Inflammatory macrophage treated with lipopolysaccharide for 4 hours (primary cell): ENCODE measurements around the gene GPR55.
"Not testable (repeated sequence)": the region's sequence is repeated elsewhere in the genome, so short reads cannot be mapped to it uniquely, and the experiment has no call there.

ENCODE experiments used
- DNase-seq: peaks from one replicate; pipeline ENCODE4 v3.0.0-alpha.2; 2020

The GPR55 gene, protein sequence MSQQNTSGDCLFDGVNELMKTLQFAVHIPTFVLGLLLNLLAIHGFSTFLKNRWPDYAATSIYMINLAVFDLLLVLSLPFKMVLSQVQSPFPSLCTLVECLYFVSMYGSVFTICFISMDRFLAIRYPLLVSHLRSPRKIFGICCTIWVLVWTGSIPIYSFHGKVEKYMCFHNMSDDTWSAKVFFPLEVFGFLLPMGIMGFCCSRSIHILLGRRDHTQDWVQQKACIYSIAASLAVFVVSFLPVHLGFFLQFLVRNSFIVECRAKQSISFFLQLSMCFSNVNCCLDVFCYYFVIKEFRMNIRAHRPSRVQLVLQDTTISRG

DNA sequence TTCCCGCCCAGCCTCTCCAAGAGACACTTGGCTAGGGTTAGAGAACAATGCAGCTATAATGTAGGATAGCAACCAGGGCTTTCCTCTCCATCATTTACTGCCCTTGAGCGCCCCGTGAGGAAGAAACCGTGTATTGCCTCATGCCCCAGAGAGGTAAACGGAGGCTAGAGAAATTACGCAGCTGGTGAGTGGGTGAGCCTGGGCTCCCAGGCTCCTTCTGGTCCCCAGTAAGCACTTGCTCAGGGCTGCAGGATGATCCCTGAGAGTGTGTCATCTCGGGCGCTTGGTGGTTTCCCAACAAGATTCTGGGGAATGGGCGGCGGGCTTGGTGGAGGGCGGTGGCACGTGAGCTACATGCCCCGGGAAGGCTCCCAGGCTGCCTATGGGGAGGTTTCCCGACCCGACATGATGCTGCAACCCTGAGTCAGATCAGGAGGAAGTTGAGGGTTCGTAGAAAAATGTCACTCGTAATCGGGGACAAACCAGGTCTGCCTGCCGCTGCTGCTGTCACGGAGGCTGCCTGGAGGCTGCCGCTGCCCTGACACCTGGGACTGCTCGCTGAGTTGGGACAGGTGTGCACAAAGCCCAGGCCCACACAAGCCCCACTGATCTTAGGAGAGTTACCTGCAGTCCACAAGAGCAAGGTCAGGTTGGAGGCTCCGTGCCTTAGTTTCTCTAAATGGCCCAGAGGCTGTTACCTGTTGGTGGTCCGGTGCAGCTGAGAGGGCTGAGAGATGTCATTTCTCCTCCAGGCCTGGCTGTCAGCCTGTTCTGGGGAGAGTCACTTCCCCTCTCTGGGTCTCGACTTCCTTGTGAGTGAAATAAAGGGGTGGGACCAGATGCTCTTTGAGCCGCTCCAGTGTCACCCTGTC lies at the start of gene GPR55:
Gene GPR55, minus strand, starts transcription at position 773 of the 872 bp plus-strand sequence. CDS start 14,280 bp downstream, outside the sequence.
- DNase-seq: peak; percentile 94

DNA sequence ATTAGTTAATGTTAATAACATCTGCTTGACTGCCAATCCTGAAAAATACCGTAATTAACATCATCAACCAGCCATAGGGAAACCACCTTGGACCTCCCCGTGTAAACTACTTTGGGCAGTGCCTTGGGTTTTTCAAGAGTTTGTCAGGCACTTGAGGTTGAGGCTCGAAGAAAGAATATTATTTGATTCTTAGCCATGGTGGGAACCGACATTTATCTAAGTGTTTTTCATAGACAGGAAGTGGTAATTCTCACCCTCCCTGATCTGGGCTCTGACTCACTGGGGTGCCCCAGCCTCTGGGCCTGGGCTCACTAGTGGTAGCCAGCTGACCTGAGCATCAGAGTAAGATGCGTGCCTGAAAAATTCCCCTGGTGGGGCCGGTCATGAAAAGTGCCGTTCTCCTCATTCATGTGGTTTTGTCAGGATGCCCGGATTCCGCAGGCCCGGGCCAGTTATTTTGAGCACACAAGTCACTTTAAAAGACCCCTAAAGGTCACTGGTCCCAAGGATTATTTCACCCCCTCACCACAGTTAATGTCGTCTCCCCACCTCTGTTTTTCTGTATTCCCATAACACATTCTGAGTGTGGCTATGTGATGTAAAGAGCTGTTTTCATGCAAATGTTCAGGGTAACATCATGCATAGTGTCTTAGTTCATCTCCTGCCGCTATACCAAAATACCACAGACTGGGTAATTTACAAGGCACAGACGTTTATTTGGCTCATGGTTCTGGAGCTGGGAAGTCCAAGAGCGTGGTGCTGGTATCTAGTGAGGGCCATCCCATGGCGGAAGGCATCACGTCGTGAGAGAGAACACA lies 49.3 kb upstream of the GPR55 start:
- peak; percentile 65 for DNase-seq

DNA sequence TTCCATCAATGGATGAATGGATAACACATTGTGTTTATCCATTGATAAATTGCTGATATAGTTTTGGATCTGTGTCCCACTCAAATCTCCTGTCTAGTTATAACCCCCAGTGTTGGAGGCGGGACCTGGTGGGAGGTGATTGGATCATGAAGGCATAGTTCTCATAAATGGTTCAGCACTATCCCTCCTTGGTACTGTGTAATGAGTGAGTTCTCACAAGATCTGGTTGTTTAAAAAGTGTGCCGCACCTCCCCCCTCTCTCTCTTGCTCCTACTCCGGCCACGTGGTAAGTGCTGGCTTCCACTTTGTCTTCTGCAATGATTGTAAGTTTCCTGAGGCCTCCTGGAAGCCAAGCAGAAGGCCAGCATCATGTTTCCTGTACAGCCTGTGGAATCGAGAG lies 47.0 kb upstream of the GPR55 start:
- DNase-seq: no peak

DNA sequence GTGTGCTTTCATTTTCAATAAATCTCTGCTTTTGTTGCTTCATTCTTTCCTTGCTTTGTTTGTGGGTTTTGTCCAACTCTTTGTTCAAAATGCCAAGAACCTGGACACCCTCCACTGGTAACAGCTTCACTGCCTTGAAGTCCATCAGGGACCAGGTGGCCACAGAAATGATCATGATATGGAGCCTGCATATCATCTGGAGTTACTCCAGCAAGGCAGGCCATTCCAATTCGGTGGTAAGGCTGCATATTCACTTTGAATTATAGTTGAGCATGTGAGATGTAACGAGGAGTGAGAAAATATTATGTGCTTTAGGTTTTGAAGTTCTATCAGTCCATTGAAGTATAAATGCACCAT lies 44.6 kb upstream of the GPR55 start:
- no peak for DNase-seq

DNA sequence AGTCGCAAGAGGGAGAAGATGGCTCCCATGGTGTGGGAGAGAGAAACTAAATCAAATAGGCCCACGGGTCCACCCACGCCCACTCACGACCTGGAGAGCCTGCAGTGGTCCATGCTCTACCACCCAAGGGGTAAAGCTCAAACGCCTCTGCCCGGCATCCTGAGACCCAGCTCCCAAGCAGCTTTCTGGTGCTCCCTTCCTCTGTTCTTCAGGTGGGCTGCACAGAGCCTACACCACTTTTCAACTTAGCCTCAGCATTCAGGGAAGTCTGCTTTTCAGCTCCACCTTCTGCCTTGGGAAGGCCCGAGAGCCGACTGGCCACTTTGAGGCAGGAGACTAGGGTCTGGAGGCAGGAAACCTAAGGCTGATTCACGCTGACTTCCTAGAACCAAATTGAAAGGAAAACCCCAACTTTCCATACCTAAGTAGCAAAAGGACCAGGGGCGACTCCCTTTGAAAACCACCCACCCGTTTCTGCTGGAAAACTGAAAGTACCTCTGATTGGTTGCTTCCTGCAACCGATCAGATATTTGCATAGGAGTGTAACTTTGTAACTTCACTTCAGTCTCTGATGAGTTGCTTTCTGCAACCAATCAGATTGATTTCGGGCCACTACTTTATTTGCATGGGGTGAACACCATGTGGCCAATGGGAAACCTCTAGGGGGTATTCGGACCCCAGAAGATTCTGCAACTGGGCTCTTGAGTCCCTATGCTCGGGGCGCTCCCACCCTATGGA lies 44.0 kb upstream of the GPR55 start:
- peak; percentile 53 for DNase-seq

DNA sequence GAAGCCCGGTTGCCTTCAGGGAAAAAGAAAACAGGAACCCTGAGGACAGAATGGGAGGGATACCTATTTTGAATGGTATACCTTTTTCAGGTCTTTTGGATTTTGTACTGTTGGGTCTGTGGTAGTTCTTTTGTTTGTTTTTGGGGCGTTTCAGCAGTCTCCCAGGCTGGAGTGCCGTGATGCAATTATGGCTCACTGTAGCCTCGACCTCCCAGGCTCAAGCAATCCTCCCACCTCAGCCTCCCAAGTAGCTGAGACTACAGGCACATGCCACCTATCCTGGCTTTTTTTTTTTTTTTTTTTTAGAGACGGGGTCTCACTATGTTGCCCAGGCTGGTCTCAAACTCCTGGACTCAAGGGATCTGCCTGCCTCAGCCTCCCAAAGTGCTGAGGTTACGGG lies 43.3 kb upstream of the GPR55 start:
- not testable (repeated sequence) for DNase-seq

DNA sequence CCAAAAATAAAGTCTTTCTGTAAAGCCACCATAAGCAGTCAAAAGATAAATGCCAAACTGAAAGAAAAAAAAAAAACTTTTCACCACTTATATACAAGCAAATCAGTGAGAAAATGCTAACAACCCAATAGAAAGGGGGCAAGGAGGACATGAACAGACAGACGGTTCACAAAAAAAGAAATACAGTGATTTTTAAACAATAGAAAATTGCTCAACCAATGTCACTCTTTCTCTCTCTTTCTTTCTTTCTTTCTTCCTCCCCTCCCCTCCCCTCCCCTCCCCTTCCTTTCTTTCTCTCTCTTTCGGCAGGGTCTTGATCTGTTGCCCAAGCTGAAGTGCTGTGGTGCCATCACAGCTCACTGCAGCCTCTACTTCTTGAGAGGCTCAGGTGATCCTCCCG lies 42.1 kb upstream of the GPR55 start:
- DNase-seq: no peak

DNA sequence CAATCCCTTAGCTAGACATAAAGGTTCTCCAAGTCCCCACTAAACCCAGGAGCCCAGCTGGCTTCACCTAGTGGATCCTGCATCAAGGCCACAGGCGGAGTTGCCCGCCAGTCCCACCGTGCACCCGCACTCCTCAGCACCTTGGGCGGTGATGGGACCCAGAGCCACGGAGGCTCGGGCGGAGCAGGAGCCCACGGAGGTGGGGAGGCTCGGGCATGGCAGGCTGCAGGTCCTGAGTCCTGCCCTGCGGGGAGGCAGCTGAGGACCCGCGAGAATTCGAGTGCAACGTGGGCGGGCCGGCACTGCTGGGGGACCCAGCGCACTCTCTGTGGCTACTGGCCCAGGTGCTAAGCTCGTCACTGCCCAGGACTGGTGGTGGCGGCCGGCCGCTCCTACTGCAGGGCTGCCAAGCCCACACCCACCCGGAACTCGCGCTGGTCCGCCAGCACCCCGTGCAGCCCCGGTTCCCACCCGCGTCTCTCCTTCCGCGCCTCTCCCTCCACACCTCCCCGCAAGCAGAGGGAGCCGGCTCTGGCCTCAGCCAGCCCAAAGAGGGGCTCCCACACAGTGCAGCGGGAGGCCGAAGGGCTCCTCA lies 39.2 kb upstream of the GPR55 start:
- no peak for DNase-seq

DNA sequence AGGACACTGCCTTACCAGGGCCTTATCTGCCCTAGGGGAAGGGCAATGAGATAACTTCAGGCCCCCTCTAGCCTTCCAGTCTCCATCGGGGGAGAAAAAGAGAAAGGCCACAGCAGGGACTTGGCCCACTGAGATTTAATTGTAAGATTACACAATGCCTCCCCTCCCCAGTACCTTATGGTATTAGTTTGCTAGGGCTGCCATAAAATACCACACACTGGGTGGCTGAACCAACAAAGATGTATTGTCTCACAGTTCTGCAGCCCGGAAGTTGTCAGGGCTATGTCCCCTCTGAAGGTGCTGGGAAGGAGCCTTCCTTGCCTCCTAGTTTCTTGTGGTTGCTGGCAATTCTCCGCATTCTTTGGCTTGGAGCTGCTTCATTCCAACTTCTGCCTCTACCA lies 36.0 kb upstream of the GPR55 start:
- no peak for DNase-seq

DNA sequence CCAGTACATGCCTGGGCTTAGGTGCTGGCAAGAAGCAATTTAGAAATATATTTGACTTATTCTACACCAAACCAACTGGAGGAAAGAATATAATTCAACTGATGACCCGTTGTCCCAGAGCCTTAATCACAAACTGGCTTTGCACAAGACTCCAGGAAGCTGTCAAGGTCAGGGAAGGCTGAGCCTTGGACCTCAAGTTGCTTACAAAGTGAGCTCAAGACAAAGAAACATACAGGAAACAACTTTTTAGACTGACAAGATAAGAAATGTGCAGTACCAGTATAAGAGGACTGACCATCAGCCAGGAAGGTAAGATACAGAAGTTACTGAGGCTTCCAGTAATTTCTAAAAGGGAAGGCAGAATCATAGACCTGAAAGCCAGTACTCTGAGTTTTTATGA lies 35.0 kb upstream of the GPR55 start:
- DNase-seq: no peak

DNA sequence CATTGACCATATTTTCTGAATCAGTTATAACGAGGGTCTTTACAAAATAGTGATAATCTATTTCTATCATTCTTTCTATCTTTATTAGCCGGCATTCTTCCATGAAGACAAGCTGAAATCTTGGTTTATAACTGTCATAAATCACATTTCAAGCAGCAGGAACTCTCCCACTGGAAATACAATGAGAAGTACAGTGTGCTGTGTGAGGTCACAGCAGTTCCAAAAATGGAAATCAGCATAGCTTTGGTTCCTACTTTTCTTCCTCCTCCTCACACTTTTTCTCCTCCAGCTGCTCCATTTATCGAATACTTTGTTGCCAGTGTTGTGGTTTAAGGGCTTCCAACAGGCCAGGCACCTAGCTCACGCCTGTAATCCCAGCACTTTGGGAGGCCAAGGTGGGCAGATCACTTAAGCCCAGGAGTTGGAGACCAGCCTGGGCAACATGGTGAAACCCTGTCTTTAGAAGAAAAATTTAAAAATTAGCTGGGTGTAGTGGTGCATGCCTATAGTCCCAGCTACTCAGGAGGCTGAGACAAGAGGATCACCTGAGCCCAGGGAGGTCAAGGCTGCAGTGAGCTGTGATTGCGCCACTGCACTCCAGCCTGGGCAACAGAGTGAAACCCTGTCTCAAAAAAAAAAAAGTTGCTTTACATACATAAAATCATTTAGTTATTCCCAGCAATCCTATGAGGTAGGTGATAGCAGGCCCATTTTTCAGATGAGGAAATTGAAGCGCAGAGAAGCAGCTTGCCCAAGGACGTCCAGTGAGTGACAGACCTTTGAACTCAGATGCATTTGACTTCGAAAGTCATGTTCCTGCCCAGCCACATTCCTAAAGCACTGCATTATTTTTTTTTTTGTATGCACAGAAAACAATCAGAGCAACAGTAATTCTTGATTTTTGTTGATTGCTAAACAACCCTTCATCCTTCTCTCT lies 34.0 kb upstream of the GPR55 start:
- DNase-seq: no peak

DNA sequence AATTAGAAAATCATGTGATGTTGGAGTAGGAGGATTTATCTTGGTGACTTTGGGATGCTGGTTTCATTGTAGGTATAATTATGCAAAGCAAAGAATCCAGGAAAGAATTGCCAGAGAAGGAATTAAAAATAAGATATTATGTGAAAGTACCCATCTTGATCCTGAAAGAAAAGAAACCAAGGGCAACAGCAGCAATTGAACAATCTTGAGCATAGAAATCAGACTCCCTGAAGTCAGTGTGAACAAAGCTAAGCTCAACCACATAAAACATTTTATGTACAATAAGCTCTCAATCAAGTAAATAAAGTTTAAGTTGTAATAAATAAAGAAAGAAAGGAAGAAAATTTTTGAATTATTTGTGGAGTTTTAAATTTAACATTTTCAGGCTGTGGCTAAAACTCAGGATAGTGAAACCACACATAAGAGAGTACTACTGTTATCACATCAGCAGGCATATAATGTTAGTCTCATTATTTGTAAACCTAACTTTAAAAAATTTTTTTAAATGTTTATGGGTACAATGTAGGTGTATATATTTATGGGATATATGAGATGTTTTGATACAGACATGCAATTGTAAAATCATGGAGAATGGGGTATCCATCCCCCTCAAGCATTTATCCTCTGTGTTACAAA lies 32.8 kb upstream of the GPR55 start:
- DNase-seq: no peak

DNA sequence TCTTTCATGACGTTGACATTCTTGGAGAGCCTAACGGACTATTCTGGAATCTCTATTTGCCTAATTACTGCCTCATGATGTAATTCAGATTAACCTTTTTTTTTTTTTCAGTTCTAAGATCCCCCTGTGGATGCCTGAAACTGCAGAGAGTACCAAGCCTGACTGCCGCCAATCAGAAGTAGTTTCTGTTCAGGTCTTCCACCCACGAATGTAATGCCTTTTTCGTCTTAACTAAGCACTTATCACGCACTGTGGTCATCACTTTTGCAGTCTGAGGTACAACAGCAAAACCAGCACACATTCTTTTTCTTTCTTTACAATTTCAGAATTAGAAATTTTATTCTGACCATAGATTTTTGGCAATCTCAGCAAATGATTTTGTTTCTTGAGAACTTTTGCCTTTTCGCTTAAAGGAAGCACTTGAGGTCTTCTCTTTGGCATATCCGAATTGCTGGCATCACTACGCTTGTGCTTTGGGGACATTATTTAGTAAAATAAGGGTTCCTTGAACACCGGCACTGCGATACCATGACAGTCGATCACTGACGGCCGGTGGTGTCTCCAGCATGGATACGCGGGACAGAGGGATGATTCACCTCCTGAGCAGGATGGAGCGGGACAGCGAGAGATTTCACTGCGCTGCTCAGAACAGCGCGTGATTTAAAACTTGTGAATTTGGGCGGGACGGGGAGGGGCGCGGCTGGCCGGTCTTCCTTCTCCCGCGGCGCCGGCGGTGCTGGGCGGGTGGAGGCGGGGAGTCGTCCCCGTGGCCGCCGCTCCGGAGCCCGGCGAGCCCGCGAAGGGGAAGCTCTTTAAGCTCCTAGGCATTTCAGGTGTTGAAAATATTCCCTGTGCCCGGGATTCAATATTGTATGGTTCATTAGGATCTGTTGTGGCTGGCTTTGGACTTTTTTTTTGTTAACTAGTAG lies 32.0 kb upstream of the GPR55 start:
- peak; percentile 71 for DNase-seq

DNA sequence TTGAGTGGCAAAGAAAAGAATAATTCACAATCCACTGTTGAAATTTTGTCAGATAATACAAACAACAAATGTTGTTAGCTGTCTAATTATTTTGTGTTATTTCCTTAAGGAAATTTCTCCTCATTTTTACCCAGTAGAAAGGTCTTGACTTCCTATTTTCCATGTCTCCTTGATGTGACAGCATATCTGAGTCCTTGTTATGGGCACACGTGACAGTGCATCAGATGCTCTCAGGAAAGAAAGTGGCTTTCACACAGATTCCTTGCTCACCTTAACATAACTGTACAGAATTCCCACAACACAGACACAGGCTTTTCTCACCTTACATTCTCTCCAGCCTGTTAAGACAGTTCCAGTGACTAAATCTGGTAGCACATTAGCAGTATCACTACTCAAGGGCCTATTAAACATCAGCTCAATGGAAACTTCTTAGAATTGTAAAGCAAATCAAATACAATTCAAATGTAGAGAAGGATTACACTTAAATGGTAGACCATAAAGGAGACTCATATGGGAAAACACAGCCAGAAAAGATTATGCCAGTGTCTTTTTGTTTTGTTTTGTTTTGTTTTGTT lies 30.2 kb upstream of the GPR55 start:
- DNase-seq: no peak

DNA sequence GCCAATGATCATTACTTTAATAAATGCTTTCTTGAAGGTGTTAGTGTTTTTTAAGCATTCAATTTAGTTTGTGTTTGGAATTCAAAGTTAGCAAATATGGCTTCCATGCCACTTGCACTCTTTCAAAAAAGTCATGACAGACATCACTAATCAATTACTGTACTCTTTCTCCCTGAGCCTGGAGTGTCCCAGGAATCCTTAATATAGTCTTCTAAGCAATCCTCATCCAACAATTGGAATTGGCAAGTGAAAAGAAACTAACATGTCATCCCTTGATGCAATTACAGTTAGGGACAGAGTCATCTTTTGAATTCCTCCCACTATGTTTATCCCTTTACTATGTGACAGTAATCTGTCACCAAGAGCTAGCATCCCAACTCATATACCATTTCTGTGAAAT lies 29.7 kb upstream of the GPR55 start:
- peak; percentile 57 for DNase-seq

DNA sequence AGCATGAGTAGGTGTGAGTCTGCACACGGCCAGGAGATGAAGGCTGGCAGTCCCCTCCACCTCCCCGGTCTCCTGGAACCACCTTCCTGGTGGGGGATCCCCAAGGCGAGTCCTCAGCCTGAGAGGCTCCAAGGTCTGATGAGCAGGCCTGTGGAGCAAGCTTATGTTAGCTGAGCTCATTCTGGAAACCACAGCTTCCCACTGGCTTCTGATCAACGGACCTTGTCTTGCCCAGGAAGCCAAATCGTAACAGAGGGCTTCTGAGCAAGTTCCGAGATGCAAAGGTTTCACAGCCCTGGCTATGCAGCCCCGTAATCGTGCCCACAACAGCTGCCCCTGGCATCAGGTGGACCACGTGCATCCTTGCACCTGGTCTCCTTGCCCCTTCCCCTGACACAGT lies 28.8 kb upstream of the GPR55 start:
- DNase-seq: peak; percentile 92

DNA sequence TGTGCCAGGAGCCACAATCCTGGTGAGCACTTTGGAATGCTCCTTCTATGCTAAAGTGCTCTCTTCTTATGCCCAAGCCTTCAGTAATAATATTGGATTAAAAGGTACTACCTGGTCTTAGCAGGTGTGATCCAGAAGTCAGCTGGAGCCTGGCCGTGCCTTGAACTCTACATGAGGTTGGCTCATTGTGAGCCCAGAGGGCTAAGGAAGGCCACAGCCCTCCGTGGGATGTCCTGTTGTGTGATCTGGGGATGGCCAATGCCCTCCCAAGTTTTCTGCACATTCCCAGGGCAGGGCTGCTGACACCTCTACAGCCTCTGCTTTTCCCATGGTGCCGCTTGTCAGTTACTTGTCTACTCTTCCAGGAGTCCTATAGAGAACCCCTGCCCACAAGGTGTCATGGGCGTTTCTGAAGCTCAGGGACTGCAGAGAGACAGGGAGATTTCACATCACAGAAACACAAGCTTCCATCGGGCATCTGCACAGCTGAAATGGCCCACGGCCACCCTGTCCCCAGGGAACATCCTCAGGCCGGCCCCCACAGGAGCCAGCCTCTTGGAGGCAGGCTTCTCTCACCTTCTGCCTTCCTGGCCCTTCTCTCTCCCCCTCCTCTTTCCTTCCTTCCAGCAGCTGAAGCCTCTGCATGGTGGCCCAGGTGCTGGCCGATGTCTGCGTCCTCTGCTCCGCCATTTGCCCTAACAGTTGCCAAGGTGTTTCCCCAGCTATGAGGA lies 27.3 kb upstream of the GPR55 start:
- no peak for DNase-seq

DNA sequence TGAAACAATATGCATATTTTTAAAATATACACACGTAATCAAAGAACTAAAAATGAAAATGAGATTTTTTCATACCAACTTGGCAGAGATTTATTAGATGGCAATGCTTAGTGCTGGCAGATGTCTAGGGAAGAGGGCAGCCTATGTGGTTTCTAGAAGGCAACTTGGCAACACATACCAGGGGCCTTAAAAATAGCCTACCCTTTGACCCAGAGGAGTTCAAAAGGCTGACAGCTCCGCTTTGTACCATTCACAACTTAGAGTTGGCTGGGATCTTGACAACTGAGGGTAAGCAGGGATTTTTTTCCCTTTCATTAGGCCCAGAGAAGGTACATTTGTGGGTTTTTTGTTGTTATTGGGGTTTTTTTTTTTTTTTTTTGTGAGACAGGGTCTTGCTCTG lies 26.4 kb upstream of the GPR55 start:
- no peak for DNase-seq
